GM21360 (cell line): ENCODE results near the gene IL25.
"Not testable (repeated sequence)": the region's sequence is repeated elsewhere in the genome, so short reads cannot be mapped to it uniquely, and the experiment has no call there.

Experiments
- ATAC-seq: cut with Tn5 transposase; IDR thresholded peaks from one replicate; pipeline ENCODE4 v1.9.1; 2021; ENCODE audit warnings: mild to moderate bottlenecking, moderate library complexity; ENCODE audit not compliant: unreplicated experiment

IL25 gene

DNA sequence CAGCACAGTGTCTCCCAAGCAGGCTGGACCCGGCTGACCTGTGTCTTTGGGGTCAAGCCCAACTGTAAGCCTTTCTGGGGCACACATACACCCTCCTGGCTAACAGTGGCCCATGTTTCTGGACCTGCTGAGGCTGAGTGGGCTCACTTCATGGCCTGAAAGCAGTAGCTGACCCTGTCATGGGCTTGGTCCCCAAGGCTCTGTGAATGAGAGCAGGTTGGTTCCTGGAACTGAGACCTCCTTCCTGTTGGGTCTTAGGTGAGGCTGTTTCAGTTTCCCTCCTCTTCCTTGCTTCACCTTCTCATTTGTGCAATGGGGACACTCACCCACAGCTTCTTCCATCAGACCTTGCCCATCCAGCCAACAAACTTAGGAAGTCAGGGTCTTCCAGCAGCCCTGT is 744 bp upstream of the IL25 start:
- no peak for ATAC-seq

DNA sequence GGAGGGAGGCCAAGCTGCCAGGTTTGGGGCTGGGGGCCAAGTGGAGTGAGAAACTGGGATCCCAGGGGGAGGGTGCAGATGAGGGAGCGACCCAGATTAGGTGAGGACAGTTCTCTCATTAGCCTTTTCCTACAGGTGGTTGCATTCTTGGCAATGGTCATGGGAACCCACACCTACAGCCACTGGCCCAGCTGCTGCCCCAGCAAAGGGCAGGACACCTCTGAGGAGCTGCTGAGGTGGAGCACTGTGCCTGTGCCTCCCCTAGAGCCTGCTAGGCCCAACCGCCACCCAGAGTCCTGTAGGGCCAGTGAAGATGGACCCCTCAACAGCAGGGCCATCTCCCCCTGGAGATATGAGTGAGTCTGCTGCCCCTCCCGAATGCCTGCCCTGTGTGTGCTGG is 432 bp downstream of the IL25 start:
- ATAC-seq, result no peak

DNA sequence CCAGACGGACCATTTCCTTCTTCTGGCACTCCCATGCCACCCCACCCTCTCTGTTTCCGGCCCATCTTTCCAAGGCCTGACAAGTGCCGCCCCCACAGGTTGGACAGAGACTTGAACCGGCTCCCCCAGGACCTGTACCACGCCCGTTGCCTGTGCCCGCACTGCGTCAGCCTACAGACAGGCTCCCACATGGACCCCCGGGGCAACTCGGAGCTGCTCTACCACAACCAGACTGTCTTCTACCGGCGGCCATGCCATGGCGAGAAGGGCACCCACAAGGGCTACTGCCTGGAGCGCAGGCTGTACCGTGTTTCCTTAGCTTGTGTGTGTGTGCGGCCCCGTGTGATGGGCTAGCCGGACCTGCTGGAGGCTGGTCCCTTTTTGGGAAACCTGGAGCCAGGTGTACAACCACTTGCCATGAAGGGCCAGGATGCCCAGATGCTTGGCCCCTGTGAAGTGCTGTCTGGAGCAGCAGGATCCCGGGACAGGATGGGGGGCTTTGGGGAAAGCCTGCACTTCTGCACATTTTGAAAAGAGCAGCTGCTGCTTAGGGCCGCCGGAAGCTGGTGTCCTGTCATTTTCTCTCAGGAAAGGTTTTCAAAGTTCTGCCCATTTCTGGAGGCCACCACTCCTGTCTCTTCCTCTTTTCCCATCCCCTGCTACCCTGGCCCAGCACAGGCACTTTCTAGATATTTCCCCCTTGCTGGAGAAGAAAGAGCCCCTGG is 3.1 kb downstream of the IL25 start:
- ATAC-seq, result no peak

DNA sequence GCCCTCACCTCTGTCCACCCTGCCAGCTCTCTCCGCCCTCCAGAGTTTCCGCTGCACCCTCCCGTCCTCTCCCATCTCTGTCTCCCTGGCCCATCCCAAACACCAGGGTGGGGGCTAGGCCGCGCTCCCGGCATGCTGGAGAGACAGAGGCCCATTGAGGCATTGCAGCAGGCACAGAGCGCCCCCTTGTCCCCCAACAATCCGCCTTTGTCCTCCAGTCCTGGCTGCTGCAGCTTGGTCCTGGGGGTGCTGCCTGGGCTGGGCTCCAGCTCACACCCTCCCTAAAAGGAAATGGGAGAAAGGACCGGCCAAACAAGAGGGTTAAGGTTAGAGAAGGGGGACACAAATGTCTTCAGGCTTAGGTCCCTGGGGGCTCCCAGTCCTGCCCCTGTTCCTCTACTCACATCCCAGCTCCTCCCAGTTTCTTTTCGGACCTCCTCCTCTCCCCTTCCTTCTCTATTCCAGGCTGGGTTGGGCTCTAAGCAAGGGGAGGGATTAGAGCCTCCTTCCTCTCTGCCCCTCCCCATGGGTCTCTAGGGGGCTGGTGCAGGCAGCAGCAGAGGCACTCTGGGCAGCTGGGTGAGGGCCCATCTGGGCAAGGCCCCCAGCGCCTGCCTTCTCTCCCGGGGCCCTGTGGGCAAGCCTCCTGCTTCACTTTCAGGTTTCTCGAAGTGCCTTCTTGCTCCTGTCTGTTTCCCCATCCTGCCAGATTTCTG is 4.0 kb downstream of the IL25 start, which contains the start of gene CMTM5:
Gene CMTM5 (plus strand): TSS at position 565 of the 716 bp plus-strand sequence. CDS start 206 bp downstream, outside the sequence.
- ATAC-seq, result no peak

DNA sequence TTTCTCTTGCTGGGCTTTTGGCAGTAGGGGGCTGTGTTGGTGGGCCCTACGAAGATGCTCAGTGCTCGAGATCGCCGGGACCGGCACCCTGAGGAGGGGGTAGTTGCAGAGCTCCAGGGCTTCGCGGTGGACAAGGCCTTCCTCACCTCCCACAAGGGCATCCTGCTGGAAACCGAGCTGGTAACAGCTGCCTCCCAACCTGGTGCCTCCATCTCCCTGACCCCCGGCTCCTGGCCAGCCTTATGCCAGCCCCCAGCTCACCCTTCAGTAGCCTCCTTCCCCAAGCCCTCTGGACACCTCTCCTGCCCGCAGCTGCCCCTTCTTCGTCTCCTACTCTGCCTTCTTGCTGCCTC is 4.6 kb downstream of the IL25 start:
- no peak for ATAC-seq

DNA sequence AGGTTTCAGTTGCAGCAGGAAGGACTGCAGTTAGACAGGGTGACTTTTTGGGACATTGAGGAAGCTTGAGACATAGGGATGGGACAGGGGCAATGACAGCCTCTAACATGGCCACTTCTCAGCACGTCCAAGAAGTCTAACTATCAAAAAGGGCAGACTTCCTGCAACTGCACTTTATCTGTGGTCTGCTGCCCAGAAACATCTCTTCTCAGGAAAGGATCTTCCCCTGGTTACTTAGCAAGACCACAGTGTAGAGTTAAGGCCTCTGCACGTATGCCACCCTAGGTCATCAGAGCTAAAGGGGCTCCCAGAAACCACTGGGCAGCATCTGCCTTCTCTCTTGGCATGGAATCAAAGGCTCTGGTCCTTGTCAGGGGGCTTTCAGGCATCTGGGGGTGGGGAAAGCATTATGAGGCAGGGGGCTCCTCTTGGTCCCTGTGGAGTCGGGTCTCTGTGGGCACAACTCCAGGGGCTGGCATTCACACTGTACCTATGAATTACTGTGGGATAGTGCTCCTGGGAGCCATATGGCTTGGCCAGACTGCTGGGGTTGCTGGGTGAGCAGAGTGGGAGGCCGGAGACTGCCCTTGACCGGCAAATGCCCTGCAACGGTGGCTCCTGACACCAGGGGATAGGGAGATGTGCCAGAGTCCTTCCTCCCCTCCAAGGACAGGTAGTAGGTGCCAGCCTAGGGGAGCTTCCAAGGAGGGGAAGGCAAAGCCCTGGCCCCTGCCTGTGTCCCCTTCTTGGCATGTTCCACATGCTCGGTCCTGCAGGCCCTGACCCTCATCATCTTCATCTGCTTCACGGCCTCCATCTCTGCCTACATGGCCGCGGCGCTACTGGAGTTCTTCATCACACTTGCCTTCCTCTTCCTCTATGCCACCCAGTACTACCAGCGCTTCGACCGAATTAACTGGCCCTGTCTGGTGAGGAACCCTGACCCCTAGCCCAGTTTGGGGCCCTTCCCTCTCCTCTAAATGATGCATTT is 5.3 kb downstream of the IL25 start:
- ATAC-seq, result no peak

DNA sequence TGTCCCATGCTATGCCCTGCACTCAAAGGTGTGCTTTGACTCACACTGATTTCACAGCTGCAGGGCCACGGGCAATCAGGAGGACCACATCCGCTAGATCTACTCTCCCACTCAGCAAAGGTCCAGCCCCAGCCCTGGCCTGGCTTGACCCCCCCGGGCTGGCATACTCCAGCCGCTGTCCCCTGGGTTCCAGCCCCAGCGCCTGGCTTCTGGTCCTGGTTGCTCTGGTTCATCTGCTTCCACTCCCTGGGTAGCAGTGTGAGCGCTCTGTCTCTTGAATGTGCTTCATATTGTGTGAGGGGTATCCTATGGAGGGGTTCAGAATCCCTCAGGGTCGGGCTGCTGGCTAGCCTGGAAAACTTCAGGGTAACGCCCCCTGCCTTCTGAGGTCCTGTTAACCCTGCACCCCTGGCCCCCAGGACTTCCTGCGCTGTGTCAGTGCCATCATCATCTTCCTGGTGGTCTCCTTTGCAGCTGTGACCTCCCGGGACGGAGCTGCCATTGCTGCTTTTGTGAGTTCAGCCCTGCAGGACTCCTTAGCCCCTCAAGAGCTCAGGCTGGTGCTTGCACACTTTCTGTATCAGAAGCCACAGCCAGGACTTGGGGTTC is 6.1 kb downstream of the IL25 start:
- ATAC-seq, result no peak

DNA sequence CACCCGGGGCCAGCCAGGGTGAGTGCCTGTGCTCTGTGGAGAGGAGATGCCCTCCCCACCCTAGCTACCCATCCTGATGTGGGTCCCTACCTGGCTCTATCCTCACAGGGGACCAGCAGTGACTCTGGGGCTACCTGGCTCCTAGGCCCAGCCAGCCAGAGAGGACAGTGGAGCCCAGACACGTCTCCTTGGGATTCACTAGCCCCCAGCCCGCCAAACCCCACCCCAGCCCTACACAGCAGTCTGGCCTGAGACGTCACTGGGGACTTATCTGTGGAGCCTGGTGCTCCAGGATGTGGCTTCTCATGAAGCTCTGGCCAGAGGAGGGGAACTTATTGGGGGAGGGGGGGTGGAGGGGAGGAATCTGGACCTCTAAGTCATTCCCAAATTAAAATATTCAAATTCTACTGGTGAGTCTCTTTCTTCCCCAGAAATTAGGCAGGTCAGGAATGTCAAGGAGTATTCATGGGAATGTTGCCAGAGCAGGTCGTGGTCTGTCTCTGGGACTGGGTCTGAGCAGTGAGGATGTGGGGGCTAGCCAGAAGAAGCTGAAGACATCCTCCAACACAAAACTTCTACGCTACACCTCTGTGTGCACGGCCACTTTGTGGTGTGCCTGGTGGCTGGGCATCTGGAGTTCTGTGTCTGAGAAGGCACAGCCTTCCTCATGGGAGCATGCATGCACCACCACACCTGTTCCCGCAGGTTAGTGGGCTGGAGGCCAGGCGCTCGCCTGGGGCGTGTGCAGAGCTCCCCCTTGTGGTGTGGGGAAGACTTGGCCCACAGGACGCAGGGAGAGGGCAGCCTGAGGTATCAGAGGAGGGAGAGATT is 7.0 kb downstream of the IL25 start:
- ATAC-seq, result no peak

DNA sequence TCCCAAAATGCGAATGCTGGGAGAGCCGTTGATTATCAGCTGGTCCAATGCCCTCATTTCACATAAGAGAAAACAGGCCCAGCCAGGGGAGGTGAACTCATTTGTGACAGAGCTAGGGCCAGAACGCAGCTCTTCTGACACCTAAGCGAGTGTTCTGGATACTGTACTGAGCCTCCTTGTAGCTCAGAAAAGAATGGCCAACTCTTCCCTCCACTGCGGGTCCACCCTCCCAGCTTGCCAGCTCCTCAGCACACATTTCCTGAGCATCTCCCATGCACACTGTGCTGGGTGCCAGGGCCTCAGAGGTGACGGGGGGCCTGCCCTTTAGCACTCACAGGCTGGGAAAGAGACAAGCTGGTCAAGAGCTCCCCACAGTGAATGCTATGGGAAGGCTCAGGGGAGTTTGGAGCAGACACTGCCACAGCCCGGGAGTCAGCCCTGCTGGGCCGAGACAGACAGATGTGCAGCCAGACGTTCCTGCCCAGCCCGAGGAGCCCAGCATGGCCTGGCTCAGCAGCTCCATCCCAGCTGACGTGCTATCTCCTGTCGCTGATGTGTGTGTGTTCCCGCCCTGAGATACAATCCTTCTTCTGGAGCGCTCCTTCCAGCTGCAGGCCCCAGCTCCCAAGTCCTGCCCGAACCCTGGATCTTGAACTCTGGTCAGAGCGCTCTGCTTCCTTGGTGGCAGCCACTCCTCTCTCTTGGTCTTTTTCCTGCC is 7.7 kb downstream of the IL25 start:
- no peak for ATAC-seq

DNA sequence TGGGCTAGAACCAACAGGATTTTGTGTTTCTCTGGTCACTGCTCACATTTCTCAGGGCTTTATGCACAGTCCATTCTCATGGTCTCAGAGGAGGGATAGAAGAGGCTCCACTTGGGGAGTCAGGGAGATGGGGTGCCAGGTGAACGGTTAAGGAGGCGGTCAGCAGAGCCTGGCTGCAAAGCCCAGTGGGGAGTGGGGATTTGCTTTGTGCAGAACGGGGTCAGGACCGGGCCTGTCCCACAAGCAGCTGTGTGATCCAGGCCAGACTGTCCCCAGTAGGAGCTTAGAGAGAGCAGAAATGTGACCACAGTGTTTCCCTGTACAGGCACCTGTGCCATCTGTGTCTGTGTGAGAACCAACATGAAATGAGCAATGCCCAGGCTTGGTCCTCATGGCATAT is 8.4 kb downstream of the IL25 start:
- no peak for ATAC-seq

DNA sequence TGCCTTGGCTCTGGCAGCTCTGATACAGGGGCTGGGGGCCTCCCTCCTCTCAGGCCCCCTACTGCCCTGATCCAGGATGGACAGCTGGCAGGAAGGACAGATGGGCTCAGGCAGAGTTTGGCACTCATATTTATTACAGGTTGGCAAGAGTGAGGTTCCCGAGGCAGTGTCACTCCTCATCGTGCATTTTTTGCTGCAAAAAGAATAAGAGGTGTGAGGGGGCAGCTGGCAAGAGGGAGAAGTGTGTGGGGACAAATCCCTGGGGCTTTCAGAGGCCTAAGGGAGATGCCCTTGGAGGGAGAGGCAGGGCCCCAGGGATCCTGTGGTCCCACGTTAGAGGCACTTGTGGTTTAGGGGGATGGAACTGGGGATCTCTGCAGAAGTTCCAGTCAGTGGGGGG is 9.3 kb downstream of the IL25 start:
- no peak for ATAC-seq

DNA sequence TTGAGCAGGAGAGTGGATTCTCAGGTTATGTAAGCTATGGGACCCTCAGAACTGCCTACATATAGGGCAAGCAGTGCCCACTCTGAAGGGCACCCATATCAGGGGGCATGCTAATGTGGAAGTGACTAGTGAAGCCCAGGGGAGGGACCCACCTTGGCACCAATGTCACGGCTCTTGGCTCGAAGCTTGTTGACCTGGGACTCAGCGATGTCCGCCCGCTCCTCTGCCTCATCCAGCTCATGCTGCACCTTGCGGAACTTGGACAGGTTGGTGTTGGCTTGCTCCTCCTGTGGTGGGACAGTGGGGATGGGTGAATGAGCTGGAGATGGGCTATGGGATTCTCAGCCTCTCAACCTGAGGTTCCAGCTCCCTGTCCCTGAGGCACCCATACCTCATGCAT is 9.7 kb downstream of the IL25 start:
- no peak for ATAC-seq

DNA sequence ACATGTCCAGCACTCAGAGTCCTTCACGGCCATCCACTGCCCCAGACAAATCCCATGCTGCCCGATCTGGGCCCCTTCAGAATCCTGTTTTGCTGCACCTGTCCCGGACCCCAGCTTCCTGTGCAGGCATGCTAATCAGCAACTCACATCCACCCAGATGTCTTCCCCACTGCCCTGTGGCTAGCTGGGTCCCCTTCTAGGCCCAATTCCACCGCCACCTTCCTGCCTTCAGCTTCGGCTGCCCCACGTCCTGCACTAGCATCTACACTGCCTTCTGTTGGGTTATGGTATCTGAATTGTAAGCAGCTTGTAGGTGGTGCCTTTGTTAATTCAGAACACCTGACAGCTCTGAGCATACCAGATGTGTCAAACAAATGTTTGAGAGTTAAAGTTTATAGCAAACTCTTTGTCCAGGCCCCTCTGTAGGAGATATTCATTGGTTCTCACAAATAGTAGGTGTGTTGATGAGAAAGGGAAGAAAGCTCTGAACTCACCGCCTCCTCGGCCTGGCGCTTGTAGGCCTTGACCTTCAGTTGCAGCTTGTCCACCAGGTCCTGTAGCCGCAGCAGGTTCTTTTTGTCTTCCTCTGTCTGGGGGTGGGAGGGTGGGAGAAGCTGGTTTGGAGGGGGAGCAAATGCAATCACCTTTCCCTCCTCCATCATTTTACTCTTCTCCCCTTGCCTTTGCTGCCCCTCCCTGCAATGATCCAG is 10.3 kb downstream of the IL25 start:
- ATAC-seq, result no peak

DNA sequence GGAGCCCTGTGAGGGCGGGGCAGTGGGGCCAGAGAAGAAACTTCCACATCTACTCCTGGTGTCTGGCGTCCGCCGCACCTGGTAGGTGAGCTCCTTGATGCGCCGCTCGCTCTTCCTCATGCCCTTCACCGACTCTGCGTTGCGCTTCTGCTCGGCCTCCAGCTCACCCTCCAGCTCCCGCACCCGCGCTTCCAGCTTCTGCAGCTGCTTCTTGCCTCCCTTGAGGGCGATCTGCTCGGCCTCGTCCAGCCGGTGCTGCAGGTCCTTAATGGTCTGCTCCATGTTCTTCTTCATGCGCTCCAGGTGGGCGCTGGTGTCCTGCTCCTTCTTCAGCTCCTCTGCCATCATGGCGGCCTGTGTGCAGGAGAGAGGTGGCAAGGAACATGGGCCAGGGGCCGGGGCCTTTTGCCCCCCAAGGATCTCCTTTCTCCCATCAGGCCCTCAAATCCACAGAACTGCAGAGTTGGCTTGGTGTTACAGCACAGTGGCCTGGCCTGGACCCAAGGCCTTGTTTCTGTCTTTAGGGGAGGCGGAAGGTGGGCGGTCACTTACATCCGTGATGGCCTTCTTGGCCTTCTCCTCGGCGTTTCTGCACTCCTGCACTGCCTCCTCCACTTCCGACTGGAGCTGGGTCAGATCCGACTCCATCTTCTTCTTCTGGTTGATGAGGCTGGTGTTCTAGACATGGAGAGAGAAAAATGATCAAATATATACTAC is 11.9 kb downstream of the IL25 start:
- ATAC-seq, result no peak

DNA sequence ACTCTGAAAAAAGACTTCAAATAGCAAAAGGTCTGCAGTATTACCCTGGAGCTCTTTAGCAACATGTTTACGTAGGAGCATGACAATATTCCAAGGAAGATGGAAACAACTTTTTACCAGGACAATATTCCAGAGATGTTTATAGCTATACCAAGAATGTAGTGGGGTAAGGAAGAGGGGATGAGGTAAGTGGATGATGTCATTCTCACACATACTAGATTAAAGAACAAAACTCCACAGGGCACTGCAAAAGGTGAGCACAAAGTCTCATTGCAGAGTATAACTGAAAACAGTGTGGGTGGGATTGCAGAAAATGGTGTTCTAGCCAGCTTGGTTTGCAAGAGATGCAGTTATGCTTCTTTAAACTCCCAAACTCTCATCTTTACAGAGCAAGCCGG is 12.6 kb downstream of the IL25 start:
- no peak for ATAC-seq

DNA sequence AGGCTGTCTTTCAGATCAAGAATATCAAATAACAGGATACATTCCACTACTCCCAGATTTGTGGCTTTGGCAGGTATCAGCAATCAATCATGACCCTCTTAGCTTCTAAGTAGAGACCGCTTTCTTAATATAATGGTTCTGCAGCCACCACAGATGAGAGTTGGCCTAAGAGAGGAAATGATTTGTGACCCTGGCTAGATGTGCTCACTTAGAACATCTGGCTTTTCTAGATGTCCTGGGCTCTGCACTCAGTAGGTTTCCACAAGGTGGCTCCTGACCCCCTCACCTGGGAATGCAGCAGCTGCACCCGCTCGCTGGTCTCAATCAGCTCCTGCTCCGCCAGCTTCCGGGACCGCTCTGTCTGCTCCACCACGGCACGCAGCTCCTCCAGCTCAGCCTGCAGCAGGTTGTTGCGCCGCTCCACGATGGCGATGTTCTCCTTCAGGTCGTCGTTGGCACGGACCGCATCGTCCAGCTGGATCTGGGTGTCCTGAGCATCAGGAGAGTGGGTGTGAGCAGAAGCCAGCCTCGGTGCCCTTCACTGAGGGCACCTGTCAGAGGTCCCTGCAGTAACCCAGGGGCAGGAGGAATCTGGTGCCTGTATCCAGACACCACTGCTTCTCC is 13.1 kb downstream of the IL25 start:
- ATAC-seq, result no peak

DNA sequence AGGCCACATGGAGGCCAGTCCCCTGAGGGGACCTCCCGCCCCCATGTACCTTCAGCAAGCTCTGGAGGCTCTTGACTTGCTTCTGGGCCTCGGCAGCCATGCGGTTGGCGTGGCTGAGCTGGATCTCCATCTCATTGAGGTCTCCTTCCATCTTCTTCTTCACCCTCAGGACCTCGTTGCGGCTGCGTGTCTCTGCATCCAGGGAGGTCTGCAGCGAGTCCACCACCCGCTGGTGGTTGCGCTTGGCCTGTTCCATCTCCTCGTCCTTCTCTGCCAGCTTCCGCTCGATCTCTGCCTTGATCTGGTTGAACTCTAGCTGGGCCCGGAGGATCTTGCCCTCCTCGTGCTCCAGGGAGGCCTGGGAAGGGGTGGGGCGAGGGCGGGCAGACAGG is 13.7 kb downstream of the IL25 start:
- ATAC-seq, result not testable (repeated sequence)

DNA sequence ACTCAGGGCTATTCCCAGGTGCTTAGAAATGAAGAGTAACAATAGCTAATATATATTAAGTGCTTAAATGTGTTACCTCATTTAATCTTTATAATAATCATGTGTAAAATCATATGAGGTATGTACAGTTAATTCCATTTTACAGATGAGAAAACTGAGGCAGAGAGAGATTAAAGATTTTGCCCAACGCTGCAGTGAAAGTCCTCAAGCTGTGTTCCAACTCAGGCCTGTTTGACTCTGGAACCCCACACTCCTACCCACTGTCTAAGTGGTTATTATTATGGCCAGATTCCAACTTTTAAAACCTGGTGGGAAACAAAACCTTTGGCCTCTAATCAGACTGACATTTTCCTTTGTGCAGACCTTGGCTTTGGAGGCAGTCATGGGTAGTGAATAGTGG is 14.4 kb downstream of the IL25 start:
- ATAC-seq, result no peak
